HEK293T (cell line): ENCODE data around the gene ATAD3A.
"Not testable (repeated sequence)": the region's sequence is repeated elsewhere in the genome, so short reads cannot be mapped to it uniquely, and the experiment has no call there.

Experiments
- CTCF ChIA-PET: fragments of 350-600 bp; formaldehyde crosslinking; extraction: SDS; loops from one replicate; lab custom pipeline; 2021; ENCODE audit warnings: antibody characterized with exemption, inconsistent platforms; lab: Yijun Ruan, JAX
- POLR2A ChIA-PET: fragments of 350-600 bp; formaldehyde crosslinking; extraction: SDS; loops from one replicate; lab custom pipeline; 2020; ENCODE audit warnings: antibody characterized with exemption, inconsistent platforms; lab: Yijun Ruan, JAX
- DNase-seq: peaks from one replicate; pipeline ENCODE4 v3.0.0; 2012; ENCODE audit warnings: mixed read lengths; ENCODE audit errors: extremely low spot score
- ARNT ChIP-seq: fragments of 450-650 bp; IDR thresholded peaks from 2 replicates; pipeline ENCODE4 v1.6.1; 2017; ENCODE audit warnings: mild to moderate bottlenecking
- BHLHE40 ChIP-seq: fragments of 450-650 bp; IDR thresholded peaks from 2 replicates; pipeline ENCODE4 v1.6.1; 2016; ENCODE audit warnings: mild to moderate bottlenecking, moderate library complexity, borderline replicate concordance
- CTBP1 ChIP-seq: fragments of 450-650 bp; IDR thresholded peaks from 2 replicates; pipeline ENCODE4 v1.6.1; 2016; ENCODE audit warnings: borderline replicate concordance
- ELF4 ChIP-seq: fragments of 450-650 bp; IDR thresholded peaks from 2 replicates; pipeline ENCODE4 v1.6.1; 2017; ENCODE audit warnings: antibody characterized with exemption
- FOXA1 ChIP-seq: fragments of 450-650 bp; IDR thresholded peaks from 2 replicates; pipeline ENCODE4 v1.6.1; 2016; ENCODE audit warnings: mild to moderate bottlenecking
- FOXK2 ChIP-seq: fragments of 450-650 bp; IDR thresholded peaks from 2 replicates; pipeline ENCODE4 v1.6.1; 2016; ENCODE audit warnings: mild to moderate bottlenecking
- FOXM1 ChIP-seq: fragments of 450-650 bp; IDR thresholded peaks from 2 replicates; pipeline ENCODE4 v1.6.1; 2017; ENCODE audit warnings: mild to moderate bottlenecking, borderline replicate concordance
- L3MBTL2 ChIP-seq: fragments of 450-650 bp; conservative IDR thresholded peaks from 2 replicates; pipeline ENCODE4 v1.6.1; 2016; ENCODE audit warnings: mild to moderate bottlenecking
- LEF1 ChIP-seq: fragments of 450-650 bp; IDR thresholded peaks from 2 replicates; pipeline ENCODE4 v1.6.1; 2017; ENCODE audit warnings: mild to moderate bottlenecking, borderline replicate concordance
- NFRKB ChIP-seq: fragments of 450-650 bp; IDR thresholded peaks from 2 replicates; pipeline ENCODE4 v1.6.1; 2016; ENCODE audit warnings: mild to moderate bottlenecking, moderate library complexity
- PKNOX1 ChIP-seq: fragments of 450-650 bp; IDR thresholded peaks from 2 replicates; pipeline ENCODE4 v1.6.1; 2016
- SP1 ChIP-seq: fragments of 450-650 bp; IDR thresholded peaks from 2 replicates; pipeline ENCODE4 v1.6.1; 2017
- SUZ12 ChIP-seq: fragments of 450-650 bp; IDR thresholded peaks from 2 replicates; pipeline ENCODE4 v1.6.1; 2016; ENCODE audit warnings: mild to moderate bottlenecking
- TARDBP ChIP-seq: fragments of 450-650 bp; IDR thresholded peaks from 2 replicates; pipeline ENCODE4 v1.6.1; 2016
- ZNF384 ChIP-seq: fragments of 450-650 bp; IDR thresholded peaks from 2 replicates; pipeline ENCODE4 v1.6.1; 2016

Gene ATAD3A

GRCh38 chr1:1511533-1512285 is at the start of gene ATAD3A:
TSS of gene ATAD3A (plus strand) at chr1:1512162. CDS start at chr1:1512269, 107 bp downstream.
- peak; percentile 93 for DNase-seq
- CTCF ChIA-PET = no interaction called here
- no peak for TF ChIP-seq BHLHE40
- peak; percentile 15; the same call in 1 of the 2 replicates for TF ChIP-seq ELF4
- peak; percentile 91 for TF ChIP-seq TARDBP
- TF ChIP-seq L3MBTL2 = peak; percentile 61
- TF ChIP-seq ARNT = no peak
- peak; percentile 59; the same call in 1 of the 2 replicates for TF ChIP-seq CTBP1
- POLR2A ChIA-PET = interaction anchor here (0.6 to 0.9 kb wide), 3 partner anchors 9 to 115 kb away, joined by 3 to 6 read pairs (median 3); partner anchors contain the start of gene MIB2

- ChIA-PET CTCF (no interaction called here), POLR2A (no interaction called here)
- TF ChIP-seq NFRKB (no peak), ARNT (no peak), SP1 (no peak)
- DNase-seq = no peak
Observed at GRCh38 chr1:1462318-1462966, 49.5 kb upstream of the ATAD3A start.

- ChIA-PET CTCF (no interaction called here), POLR2A (no interaction called here)
- no peak for DNase-seq
- TF ChIP-seq FOXK2 = no peak
- no peak for TF ChIP-seq ARNT
- TF ChIP-seq SUZ12 = no peak
- no peak for TF ChIP-seq SP1
- no peak for TF ChIP-seq L3MBTL2
- no peak for TF ChIP-seq CTBP1
Observed at GRCh38 chr1:1463312-1463711, 48.6 kb upstream of the ATAD3A start.

- CTCF ChIA-PET, POLR2A ChIA-PET, DNase-seq: not testable (repeated sequence)
Observed at GRCh38 chr1:1468196-1468985, 43.6 kb upstream of the ATAD3A start.

GRCh38 chr1:1470626-1471388 is 41.2 kb upstream of the ATAD3A start:
- POLR2A ChIA-PET = no interaction called here
- no peak for DNase-seq
- CTCF ChIA-PET = no interaction called here
- no peak for TF ChIP-seq ZNF384
- no peak for TF ChIP-seq PKNOX1

GRCh38 chr1:1471389-1472052 is 40.4 kb upstream of the ATAD3A start, which contains the start of gene ATAD3B:
TSS of gene ATAD3B (plus strand) at chr1:1471765. CDS start at chr1:1471885, 120 bp downstream.
- ChIA-PET CTCF (no interaction called here), POLR2A (no interaction called here)
- TF ChIP-seq ARNT (no peak), L3MBTL2 (peak; percentile 82), PKNOX1 (no peak), TARDBP (peak; percentile 43; the same call in 1 of the 2 replicates), ZNF384 (no peak), SUZ12 (no peak), NFRKB (no peak), FOXM1 (no peak), FOXK2 (no peak), SP1 (no peak), FOXA1 (no peak), LEF1 (no peak)
- peak; percentile 88 for DNase-seq

- POLR2A ChIA-PET, CTCF ChIA-PET, DNase-seq: not testable (repeated sequence)
Observed at GRCh38 chr1:1472053-1472876, 39.7 kb upstream of the ATAD3A start.

GRCh38 chr1:1476011-1476410 is 36.0 kb upstream of the ATAD3A start:
- CTCF ChIA-PET, POLR2A ChIA-PET, DNase-seq: not testable (repeated sequence)
